Measurements from ENCODE around the gene MRPS7. TPM values are rescaled to one million over a fixed set of nuclear protein-coding genes. Genes with fewer than 3 reads are reported as not detected.
"Not testable (repeated sequence)": the region's sequence is repeated elsewhere in the genome, so short reads cannot be mapped to it uniquely, and the experiment has no call there.

The MRPS7 gene
- polyA plus RNA-seq, 1 donor, result 57.6 TPM

DNA sequence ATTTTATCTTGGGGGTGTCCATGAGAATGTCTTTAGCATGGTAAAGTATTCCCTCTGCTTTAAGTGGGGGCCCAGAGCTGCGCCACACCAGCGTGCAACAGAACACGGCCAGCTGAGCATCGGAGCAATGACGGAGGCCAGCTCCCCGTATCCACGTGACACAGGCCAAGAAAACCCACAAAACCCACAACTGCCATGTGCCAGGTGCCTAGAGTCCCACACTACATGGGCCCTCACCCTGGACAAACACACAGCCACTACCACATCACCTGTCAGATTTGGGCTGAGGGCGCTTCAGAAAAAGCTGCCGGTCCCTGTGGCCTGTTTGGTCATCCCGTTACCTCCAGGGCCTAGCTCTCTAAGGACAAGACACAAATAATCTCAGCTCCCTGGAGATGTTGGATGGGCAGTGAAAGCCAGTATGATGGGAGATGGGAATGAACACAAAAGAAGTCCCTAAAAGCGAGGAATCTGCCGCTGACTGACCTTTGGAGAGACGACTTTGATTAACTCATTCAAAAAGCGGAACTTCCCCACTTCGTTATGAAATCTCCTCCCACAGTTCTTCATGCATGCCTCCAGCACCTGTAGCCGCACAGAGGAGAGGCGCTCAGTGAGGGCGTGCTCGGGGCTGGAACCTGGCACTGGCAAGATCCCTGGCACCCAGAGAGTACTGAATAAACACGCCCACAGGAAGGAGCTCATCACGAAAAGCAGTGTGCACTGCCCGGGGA lies 17.4 kb upstream of the MRPS7 start:
- no peak for DNase-seq

DNA sequence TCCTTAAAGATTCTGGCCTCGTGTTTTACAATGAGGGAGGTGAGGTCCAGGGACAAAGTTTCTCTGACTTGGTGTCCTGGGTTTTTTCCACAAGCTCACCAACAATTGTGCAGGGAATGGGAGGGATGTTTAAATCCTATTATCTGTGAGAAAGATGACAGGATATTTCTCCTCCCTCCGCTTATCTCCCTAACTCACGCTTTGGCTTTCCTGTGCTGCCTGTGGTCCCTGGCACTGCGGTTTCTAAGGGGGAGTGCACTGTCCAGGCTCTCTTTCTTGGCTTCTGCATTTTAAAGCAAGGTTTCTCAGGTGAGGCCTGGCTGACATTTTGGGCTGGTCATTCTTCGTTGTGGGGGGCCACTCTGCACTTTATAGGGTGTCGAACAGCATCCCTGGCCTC lies 16.7 kb upstream of the MRPS7 start:
- DNase-seq, result no peak

DNA sequence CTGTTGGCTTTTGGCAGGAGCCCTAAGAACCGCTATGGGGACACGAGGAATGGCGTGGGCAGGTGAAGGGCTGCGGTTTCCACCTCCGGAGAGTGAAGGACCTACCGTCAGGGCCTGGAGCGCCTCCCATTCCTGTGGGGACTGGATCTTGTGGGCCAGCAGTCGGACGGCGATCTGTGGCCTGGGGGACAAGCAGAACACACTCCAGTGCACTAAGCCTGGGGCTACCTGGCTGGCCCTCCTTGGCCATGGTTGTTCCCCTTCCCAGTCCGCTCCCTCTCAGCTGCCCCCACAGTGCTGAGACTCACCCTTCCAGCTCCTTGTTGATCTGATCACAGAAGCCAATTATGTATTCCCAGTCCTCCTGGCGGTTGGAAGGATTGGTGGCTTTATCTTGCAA lies 15.3 kb upstream of the MRPS7 start:
- DNase-seq, result no peak

DNA sequence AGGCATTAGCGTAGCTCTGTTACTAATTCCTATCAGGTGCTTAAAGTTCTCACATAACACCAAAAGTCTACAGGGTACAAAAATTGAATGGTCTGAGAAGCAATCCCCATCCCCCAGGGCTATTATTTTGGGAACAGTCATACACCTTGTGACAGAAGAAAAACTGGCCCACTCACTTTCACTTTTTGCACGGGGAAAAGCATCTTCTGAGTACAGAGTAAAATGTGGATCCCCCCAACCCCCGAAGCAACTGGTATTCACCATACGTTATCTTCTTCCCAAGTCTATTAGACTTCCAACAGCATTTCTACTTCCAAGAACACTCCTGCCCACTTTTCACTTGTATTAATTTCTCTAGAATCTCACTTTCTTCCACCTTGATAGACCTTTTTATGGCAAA lies 12.1 kb upstream of the MRPS7 start:
- no peak for DNase-seq

DNA sequence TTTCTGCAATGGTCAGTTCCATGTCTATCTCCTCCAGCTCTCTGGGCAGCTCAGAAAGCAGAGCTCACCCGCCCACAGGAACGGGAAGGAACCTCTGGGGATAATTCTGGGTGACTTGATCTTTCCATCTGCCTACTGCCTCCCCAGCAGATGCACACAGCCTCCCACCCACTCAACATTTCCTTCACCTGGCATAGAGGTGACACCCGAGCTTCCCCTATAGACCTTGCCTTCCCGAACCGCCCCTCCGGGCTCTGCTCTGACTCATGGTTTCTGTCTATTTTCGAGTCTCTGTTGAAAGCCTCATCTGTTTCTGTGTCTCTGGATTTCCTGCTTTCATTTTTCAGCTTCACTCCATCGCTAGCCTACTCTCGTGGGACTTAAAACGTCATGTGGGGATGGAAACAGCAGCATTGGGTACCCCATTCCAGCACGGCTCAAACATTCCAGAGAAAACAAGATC lies 11.6 kb upstream of the MRPS7 start:
- DNase-seq, result no peak

DNA sequence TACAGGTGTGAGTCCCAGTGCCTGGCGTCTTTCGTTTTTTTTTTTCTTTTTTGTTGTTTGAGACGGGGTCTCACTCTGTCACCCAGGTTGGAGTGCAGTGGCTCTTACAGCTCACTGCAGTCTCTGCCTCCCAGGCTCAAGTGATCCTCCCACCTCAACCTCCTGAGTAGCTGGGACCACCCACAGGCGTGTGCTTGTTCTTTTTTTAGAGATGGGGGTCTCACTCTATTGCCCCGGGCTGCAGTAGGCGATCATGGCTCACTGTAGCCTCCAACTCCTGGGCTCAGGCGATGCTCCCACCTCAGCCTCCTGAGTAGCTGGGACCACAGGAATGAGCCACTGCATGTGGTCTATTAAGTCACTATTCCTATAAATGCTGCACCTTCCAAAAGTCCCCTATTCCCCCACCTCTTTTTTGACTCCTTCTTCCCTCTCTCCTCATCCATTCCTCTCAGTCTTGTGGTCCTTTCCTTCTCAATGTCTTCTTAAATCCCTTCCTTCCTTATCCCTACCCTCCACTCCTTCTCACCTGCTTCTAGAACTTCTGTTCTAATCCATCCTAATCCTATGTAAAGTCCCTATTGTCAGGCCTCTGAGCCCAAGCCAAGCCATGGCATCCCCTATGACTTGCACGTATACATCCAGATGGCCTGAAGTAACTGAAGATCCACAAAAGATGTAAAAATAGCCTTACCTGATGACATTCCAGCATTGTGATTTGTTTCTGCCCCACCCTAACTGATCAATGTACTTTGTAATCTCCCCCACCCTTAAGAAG lies 9.5 kb upstream of the MRPS7 start:
- no peak for DNase-seq

DNA sequence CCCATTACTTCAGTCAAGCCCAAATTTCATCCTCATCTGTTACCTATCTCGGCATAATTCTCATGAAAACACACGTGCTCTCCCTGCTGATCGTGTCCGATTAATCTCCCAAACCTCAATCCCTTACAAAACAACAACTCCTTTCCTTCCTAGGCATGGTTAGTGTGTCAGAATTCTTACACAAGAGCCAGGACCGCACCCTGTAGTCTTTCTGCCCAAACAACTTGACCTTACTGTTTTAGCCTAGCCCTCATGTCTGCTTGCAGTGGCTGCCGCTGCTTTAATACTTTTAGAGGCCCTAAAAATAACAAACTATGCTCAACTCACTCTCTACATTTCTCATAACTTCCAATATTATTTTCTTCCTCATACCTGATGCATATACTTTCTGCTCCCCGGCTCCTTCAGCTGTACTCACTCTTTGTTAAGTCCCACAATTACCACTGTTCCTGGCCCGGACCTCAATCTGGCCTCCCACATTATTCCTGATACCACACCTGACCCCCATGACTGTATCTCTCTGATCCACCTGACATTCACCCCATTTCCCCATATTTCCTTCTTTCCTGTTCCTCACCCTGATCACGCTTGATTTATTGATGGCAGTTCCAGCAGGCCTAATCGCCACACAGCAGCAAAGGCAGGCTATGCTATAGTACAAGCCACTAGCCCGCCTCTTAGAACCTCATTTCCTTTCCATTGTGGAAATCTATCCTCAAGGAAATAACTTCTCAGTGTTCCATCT lies 5.6 kb upstream of the MRPS7 start:
- not testable (repeated sequence) for DNase-seq

DNA sequence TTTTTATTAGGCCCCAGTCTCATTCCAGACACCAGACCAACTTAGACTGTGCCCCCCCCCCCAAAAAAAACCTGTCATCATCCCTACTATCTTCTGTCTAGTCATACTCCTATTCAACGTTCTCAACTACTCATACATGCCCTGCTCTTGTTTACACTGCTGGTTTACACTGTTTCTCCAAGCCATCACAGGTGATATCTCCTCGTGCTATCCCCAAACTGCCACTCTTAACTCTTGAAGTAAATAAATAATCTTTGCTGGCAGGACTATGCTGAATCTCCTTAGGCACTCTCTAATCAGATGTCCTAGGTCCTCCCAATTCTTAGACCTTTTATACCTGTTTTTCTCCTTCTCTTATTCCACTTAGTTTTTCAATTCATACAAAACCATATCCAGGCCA lies 4.5 kb upstream of the MRPS7 start:
- DNase-seq, result not testable (repeated sequence)

DNA sequence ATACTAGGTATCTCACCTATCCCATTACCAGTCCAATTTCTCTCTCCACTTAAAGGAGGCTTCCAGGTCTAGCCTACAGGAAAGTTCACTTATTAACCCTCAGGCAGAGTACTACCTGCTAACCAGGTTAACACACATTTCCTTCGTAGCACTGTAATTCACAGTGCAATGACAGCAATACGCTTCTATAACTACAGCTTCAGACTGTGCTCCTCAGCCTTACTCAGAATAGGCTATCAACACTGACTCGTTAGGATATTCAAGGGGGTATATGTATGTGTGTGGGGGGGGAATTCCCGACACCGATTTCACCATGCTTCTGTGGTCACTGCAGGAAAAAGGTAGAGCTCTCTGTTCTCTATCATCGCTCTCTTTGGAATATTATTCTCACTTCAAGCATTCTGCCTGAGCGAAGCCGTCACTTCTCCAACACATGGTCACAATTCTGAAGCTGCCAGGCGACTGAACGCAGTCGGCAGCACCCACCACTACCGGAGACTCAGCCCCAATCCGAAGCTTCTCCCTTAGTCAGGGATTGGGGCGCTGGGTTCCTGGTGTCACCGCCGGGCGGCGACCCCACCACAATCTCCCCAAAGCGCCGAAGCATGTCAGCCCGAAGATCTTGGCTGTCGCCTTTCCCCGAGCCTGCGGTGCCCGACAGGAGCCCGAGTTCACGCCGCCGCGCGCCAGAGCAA lies 891 bp upstream of the MRPS7 start:
- DNase-seq, result no peak

DNA sequence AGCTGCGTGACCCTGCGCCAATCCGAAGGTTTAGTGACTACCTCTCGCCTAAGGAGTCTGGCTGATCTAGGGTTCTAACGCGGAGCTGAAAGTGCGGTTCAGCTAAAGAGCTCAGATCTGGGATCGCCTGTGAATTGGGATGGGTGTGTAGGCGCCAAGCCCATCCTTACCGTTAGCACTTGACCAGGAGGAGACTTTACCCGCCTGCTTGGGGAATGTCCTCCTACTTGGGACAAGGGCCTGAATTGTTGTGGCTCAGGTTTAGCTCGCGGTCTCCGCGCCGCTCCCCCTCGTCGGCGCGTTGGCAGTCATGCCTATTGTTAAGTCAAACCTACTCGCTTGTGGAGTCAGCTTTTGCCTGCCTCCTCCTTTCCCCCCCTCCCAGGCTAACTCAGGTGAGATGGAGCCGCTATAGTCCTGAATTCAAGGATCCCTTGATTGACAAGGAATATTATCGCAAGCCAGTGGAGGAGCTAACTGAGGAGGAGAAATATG lies 480 bp downstream of the MRPS7 start:
- DNase-seq, result no peak

DNA sequence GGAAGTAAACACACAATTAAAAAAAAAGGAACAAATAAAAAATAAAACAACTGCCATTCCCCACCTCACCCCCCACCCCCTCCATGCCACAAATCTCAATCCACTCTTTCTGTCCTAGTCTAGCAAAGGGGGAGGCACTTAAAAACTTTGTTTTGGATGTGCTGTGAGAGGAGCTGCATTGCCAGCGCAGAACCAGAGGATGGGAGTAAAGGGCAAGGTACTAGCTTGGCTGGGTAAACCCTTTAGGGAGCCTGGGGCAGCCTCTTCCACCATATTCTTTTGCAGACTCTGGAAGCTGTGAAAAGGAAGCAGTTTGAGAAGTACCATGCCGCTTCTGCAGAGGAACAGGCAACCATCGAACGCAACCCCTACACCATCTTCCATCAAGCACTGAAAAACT lies 1.4 kb downstream of the MRPS7 start:
- no peak for DNase-seq

DNA sequence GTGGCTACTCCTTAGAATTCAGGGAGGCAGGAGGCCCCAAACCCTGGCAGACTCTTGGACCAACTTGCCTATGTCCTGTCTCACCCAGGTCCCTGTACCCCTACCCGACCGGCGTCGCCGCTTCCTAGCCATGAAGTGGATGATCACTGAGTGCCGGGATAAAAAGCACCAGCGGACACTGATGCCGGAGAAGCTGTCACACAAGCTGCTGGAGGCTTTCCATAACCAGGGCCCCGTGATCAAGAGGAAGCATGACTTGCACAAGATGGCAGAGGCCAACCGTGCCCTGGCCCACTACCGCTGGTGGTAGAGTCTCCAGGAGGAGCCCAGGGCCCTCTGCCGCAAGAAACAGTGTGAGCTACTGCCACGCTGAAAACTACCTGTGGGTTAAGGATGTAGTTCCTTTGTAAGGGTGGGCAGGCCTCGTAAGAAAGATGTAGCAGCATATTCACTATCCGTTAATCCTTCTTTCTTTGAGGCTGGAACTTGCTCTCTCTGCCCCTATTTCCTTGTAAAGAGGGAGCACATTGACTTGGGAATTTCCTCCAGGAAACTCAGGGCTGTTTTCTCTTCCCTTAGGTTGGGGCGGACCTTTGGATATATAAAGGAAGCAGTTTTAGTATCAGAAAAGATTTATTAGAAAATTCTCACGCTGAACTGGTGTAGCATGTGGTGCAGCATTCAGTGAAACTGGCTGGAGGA lies 4.1 kb downstream of the MRPS7 start:
- DNase-seq, result no peak

DNA sequence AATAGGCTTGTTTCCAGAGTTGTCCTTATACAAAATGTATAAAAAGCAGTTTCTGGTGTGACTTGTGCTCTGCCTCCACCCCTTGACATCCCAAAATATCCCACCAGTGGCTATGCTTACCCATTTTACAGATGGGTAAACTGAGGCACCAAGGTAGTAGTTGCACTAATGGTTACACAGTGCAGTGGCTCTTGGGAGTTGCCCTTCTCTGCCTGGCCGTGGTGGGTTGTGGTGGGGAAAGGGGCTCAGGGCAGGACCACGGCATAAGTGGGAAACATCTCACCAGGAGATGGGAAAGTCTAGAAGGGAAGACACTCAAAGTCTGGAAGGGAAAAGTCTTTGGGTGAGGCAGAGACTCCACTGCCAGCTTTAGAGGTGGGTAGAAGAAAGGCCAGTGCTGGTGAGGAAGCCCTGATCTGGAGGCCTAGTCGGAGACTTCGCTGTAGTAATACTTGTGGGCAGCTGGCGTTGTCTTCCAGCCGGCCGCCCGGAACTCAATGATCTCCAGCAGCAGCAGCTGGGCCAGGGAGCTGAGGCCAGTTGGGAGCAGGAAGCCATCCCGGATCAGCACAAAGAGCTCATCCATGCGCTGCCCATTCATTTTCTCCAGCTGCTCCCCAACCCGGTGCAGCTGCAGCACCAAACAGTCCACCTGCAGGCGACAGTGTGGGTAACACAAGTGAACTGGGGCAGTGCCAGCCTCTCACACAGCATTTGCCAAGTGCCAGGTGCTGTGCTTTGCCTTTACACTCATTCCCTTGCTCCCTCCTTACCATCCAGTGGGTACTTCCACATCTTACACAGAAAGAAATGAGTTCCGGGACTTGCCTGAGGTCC lies 4.9 kb downstream of the MRPS7 start:
- DNase-seq, result no peak

DNA sequence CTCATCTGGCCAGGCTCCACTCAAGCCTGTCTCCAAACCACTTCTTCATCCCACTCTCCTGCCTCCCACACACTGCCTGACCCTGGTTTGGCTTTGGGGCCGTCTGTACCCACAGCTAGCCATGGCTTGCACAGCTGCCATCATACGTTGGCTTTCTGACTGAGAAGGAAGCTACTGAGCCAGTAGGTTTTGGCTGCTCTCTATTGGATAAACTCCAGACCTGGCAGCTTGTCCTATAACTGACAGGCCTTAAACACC lies 5.4 kb downstream of the MRPS7 start:
- DNase-seq, result no peak

DNA sequence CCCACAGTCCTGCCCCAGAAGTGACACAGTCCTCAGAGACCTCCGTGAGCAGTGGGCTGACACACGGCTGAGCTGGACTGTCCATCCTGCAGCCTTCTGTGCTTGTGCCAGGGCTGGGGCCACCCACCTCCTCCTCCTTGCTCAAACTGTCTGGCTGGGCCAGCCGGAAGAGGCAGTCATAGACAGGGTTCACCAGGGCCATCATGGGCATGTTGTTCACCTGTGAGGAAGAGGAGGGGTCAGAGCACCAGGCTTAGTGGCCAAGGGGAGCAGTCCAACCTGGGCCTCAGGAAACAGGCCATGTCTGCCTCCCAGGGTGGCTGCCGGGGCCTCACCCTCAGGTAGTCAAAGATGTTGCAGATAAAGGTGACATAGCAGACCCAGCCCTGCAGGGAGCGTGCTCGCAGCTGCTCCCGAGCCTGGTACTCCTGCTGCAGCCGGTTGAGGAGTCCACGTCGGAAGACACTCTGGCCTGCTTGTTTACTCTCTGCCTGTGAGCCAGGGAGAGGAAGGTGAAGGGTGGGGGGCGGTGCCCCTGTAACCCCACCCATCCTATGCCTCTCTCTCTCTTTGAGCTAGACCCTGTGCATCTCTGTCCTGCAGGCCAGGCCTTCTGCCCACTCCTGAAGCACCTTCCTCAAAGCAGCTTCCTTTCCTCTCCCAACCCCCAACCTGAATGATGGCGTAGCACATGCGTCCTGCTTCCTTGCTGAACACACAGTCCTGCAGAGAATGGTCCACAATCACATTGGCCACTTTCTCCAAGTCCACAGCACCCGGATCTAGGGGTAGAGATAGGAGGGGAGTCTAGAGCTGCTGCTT lies 5.9 kb downstream of the MRPS7 start:
- no peak for DNase-seq

DNA sequence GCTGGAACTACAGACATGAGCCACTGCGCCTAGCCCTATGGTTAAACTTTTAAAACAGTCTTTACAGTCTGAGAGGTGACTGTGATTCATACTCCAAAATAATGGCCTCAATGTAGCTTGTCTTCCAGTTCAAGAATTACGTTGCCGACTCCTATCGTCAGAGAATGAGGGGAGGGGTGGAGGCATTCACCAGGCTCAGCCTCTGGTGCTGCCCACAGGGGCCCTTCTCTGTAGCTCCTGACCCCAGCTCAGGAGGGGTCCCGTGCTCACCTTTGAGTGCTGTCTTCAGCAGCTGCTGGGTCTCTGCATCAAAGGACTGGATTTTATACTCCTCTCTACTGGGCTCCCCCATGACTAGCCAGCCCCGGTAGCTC lies 8.2 kb downstream of the MRPS7 start:
- DNase-seq, result no peak

DNA sequence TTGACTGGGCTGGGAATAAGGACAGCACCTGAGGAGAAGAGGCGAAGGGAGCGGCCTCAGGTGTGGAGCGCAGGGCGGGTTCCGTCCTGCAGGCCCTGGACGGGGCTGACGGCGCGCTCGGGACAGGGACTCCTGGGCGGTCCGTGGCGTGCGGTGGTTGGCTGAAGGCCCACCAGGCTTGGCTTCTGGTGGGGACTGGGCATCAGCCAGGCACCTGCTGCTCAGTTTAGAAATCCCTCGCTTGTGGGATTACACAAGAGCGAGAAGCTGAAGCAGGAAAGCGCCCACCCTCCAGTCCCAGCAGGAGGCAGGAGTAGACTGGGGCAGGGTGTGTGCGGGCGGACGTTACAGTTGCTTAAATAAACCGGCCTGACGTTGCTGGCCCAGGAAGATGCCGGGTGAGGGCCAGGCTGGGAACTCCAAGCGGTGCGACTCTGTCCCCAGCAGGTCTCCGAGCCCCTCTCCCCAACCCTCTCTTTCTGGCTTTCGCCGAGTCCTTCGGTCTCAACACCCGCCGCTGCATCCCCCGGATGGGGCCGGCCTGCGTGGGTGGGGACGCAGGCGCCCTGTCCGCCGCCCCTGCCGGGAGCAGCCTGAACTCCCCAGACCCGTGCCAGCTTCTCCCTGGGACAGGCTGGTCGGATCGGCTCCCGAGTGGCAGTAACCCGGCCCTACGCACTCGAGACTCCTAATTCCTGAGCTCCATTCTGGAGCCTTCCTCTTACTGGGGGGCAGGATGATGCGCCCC lies 8.7 kb downstream of the MRPS7 start:
- no peak for DNase-seq

DNA sequence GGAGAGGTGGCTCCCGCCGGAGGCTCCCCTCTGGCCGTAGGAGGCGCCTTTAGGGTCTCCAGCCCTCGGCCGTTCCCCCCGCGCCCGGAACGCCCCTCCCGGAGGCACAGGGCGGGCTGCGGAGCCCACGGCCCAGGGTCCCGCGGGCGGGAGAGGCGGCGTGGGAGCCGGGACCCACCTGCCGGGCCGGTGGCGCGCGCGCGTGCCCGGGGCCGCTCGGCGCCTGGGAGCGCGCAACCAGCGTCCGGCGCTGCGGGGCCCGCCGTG lies 9.2 kb downstream of the MRPS7 start, which contains the start of gene MIF4GD:
Gene MIF4GD (minus strand): TSS at position 266 of the 267 bp plus-strand sequence. CDS start 1,036 bp downstream, outside the sequence.
- no peak for DNase-seq

DNA sequence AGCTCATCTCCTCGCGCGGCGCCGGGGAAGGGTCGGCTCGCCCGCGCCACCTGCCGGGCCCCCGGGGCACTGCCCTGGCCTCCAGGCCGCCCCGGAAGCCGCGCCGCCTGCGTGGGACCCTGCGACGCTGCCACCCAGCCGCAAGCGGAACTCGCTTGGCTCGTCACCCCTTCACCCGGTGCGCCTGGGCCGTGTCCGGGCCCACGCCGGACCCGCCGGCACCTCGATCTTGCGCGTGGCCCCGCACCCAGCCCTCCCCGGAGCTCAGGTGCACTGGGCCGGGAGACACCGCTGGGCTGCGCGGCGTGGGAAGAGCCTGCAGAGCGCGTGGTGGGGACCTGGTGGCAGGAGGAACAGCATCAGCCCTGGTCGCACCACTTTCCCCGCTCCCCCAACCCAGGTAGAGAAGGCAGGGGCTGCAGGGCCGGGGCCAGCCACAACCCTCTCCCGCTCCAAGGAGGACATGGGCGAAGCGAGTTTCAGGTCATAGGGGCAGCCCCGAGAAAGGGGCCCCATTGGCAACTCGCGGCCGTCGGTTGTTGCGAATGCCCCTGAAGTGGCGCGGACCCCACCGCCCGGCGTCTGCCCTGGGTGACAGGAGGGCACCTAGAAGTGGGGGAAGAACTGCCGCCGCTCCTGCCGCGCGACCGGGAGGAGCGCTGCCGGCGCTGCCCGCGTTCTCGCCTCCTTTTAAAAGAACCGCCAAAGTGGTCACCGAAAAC lies 9.7 kb downstream of the MRPS7 start:
- DNase-seq, result peak; percentile 88

Measured in hindlimb muscle (tissue), 1 donor.